CD4-positive, alpha-beta T cell treated with Interleukin-6 for 4 hours (primary cell): Measurements from ENCODE around the gene ELOVL5.

Experiments
- DNase-seq: peaks from one replicate; pipeline ENCODE4 v3.0.0-alpha.2; 2020; ENCODE audit warnings: mixed read lengths

ELOVL5 gene

GRCh38 chr6:53301801-53302537 lies 46.8 kb downstream of the ELOVL5 start:
- no peak for DNase-seq

GRCh38 chr6:53300656-53301551 lies 47.8 kb downstream of the ELOVL5 start:
- DNase-seq, result peak; percentile 54

- no peak for DNase-seq
These were observed 49.3 kb downstream of the ELOVL5 start for GRCh38 chr6:53299331-53300005.

- no peak for DNase-seq
These were observed 51.7 kb downstream of the ELOVL5 start for GRCh38 chr6:53297004-53297403.

GRCh38 chr6:53295176-53295575 lies 53.6 kb downstream of the ELOVL5 start:
- DNase-seq, result no peak

GRCh38 chr6:53294611-53295010 lies 54.1 kb downstream of the ELOVL5 start:
- DNase-seq, result no peak

- DNase-seq, result peak; percentile 31
These were observed 54.7 kb downstream of the ELOVL5 start for GRCh38 chr6:53294095-53294494.

- DNase-seq, result no peak
These were observed 55.1 kb downstream of the ELOVL5 start for GRCh38 chr6:53293691-53294090.

GRCh38 chr6:53290537-53291510 lies 57.9 kb downstream of the ELOVL5 start:
- peak; percentile 52 for DNase-seq

- no peak for DNase-seq
These were observed 61.2 kb downstream of the ELOVL5 start for GRCh38 chr6:53287336-53288225.

GRCh38 chr6:53284901-53285300 lies 63.8 kb downstream of the ELOVL5 start:
- DNase-seq, result no peak

GRCh38 chr6:53282741-53283140 lies 66.0 kb downstream of the ELOVL5 start:
- DNase-seq, result no peak

- no peak for DNase-seq
These were observed 66.5 kb downstream of the ELOVL5 start for GRCh38 chr6:53282234-53282633.

- no peak for DNase-seq
These were observed 67.1 kb downstream of the ELOVL5 start for GRCh38 chr6:53281518-53282215.

- no peak for DNase-seq
These were observed 68.5 kb downstream of the ELOVL5 start for GRCh38 chr6:53280207-53280606.

- no peak for DNase-seq
These were observed 69.5 kb downstream of the ELOVL5 start for GRCh38 chr6:53279293-53279692.

GRCh38 chr6:53273370-53273769 lies 75.4 kb downstream of the ELOVL5 start:
- no peak for DNase-seq

- DNase-seq, result no peak
These were observed 78.9 kb downstream of the ELOVL5 start for GRCh38 chr6:53269827-53270226.

GRCh38 chr6:53268858-53269608 lies 79.7 kb downstream of the ELOVL5 start:
- DNase-seq, result no peak
